Measurements from ENCODE around the gene PKLR.
"Not testable (repeated sequence)": the region's sequence is repeated elsewhere in the genome, so short reads cannot be mapped to it uniquely, and the experiment has no call there.

Gene PKLR

GRCh38 chr1:155255243-155256007, 45.8 kb downstream of the PKLR start, which contains the start of gene ENTREP3:
Gene ENTREP3, minus strand, starts transcription at chr1:155255483. Its CDS starts 606 bp downstream, at chr1:155254877.
- peak; percentile 97 for DNase-seq (ENCODE audit: low spot score)

GRCh38 chr1:155254714-155255242, 46.5 kb downstream of the PKLR start:
- no peak for DNase-seq (ENCODE audit: low spot score)

GRCh38 chr1:155254228-155254713, 47.0 kb downstream of the PKLR start:
- DNase-seq (ENCODE audit: low spot score): no peak

- DNase-seq (ENCODE audit: low spot score): no peak
These were observed 47.4 kb downstream of the PKLR start for GRCh38 chr1:155253797-155254196.

GRCh38 chr1:155253208-155253607, 48.0 kb downstream of the PKLR start:
- DNase-seq (ENCODE audit: low spot score): no peak

- DNase-seq (ENCODE audit: low spot score): no peak
These were observed 49.7 kb downstream of the PKLR start for GRCh38 chr1:155251566-155251965.

GRCh38 chr1:155250633-155251449, 50.4 kb downstream of the PKLR start:
- peak; percentile 99 for DNase-seq (ENCODE audit: low spot score)

GRCh38 chr1:155250246-155250632, 51.0 kb downstream of the PKLR start:
- no peak for DNase-seq (ENCODE audit: low spot score)

GRCh38 chr1:155247667-155248553, 53.3 kb downstream of the PKLR start:
- DNase-seq (ENCODE audit: low spot score): no peak

GRCh38 chr1:155246796-155247195, 54.4 kb downstream of the PKLR start:
- not testable (repeated sequence) for DNase-seq (ENCODE audit: low spot score)

GRCh38 chr1:155245163-155245524, 56.1 kb downstream of the PKLR start:
- no peak for DNase-seq (ENCODE audit: low spot score)

GRCh38 chr1:155244368-155245162, 56.7 kb downstream of the PKLR start:
- DNase-seq (ENCODE audit: low spot score): peak; percentile 95

GRCh38 chr1:155242805-155243358, 58.4 kb downstream of the PKLR start:
- no peak for DNase-seq (ENCODE audit: low spot score)

GRCh38 chr1:155241841-155242264, 59.4 kb downstream of the PKLR start:
- peak; percentile 2 for DNase-seq (ENCODE audit: low spot score)

GRCh38 chr1:155241069-155241679, 60.1 kb downstream of the PKLR start:
- DNase-seq (ENCODE audit: low spot score): peak; percentile 81

Measured in HuH-7.5 (cell line).